GM18867 (cell line): Measurements from ENCODE around the gene LZIC.
"Not testable (repeated sequence)": the region's sequence is repeated elsewhere in the genome, so short reads cannot be mapped to it uniquely, and the experiment has no call there.

Experiments
- ATAC-seq: cut with Tn5 transposase; IDR thresholded peaks from one replicate; pipeline ENCODE4 v1.9.1; 2021; ENCODE audit warnings: mild to moderate bottlenecking, moderate library complexity; ENCODE audit not compliant: unreplicated experiment

Gene LZIC

GRCh38 chr1:9942939-9943788, at the start of gene LZIC, which contains the start of gene NMNAT1:
LZIC (minus strand) TSS chr1:9943391; CDS start chr1:9936619, 6,772 bp downstream.
NMNAT1 (plus strand) TSS chr1:9943475; CDS start chr1:9972074, 28,599 bp downstream.
- ATAC-seq = peak; percentile 93

- ATAC-seq = no peak
Measured at GRCh38 chr1:9992910-9993309, 49.7 kb upstream of the LZIC start.

GRCh38 chr1:9990944-9991343, 47.8 kb upstream of the LZIC start:
- no peak for ATAC-seq

GRCh38 chr1:9989773-9990172, 46.6 kb upstream of the LZIC start:
- ATAC-seq = no peak

GRCh38 chr1:9985001-9985400, 41.8 kb upstream of the LZIC start:
- ATAC-seq = no peak

GRCh38 chr1:9984253-9984652, 41.1 kb upstream of the LZIC start:
- no peak for ATAC-seq

GRCh38 chr1:9960706-9961562, 17.7 kb upstream of the LZIC start:
- no peak for ATAC-seq

- ATAC-seq = no peak
Measured at GRCh38 chr1:9960011-9960410, 16.8 kb upstream of the LZIC start.

- ATAC-seq = no peak
Measured at GRCh38 chr1:9957726-9958125, 14.5 kb upstream of the LZIC start.

- no peak for ATAC-seq
Measured at GRCh38 chr1:9946315-9946714, 3.1 kb upstream of the LZIC start.

- ATAC-seq = peak; percentile 36
Measured at GRCh38 chr1:9942399-9942938, 722 bp downstream of the LZIC start.

- no peak for ATAC-seq
Measured at GRCh38 chr1:9929431-9930385, 13.5 kb downstream of the LZIC start.

GRCh38 chr1:9927259-9927658, 15.9 kb downstream of the LZIC start:
- no peak for ATAC-seq

- no peak for ATAC-seq
Measured at GRCh38 chr1:9922342-9922741, 20.8 kb downstream of the LZIC start.

- ATAC-seq = no peak
Measured at GRCh38 chr1:9920606-9921005, 22.6 kb downstream of the LZIC start.

GRCh38 chr1:9917901-9918300, 25.3 kb downstream of the LZIC start:
- ATAC-seq = no peak

- not testable (repeated sequence) for ATAC-seq
Measured at GRCh38 chr1:9917495-9917894, 25.7 kb downstream of the LZIC start.

- no peak for ATAC-seq
Measured at GRCh38 chr1:9916452-9916851, 26.7 kb downstream of the LZIC start.

GRCh38 chr1:9914610-9914937, 28.6 kb downstream of the LZIC start:
- ATAC-seq = no peak

GRCh38 chr1:9912264-9912936, 30.8 kb downstream of the LZIC start:
- ATAC-seq = no peak
